ENCODE results near the gene TMEM220. TPM values are rescaled to one million over a fixed set of nuclear protein-coding genes. Genes with fewer than 3 reads are reported as not detected.

TMEM220 gene
- total RNA-seq, 1 experiment from 2014 or later: 4.0 TPM

GRCh38 chr17:10768750-10769251 is 39.0 kb upstream of the TMEM220 start (continued):
- TF ChIP-seq JAZF1 (CRISPR knock-in tag; IDR thresholded peaks at IDR 0.05): no peak

- Mint-ChIP-seq H3K27me3 (ENCODE audit: low read depth) (no peaks in the 10 kb centered on the region; the same call in 1 of the 2 replicates), H3K36me3 (peaks cover 4% of the 10 kb centered on the region; the same call in 1 of the 2 replicates), H3K27ac (no peak overlapping the region), H3K4me1 (0 out of 2 replicates have a peak, but pooled peaks cover under 1% of the 10 kb centered on the region), H3K4me3 (no peak overlapping the region), H3K9me3 (0 out of 2 replicates have a peak, but pooled peaks cover 1% of the 10 kb centered on the region)
- CTCF ChIA-PET: interaction anchor here (1.2 to 1.9 kb wide), 3 partner anchors 12 to 77 kb away, joined by 3 to 12 read pairs (median 9); no protein-coding TSS in a partner anchor
- ATAC-seq: no peak; the same call in 1 of the 2 replicates
- POLR2A ChIA-PET: interaction anchor here (0.8 kb wide), 1 partner anchor 78 kb away, joined by 4 read pairs; no protein-coding TSS in a partner anchor
- DNase-seq (ENCODE audit: low spot score): no peak
- TF ChIP-seq KAT7 (CRISPR knock-in tag; IDR thresholded peaks at IDR 0.05; ENCODE audit: borderline replicate concordance): no peak
- no peak for TF ChIP-seq TP53 (CRISPR knock-in tag; IDR thresholded peaks at IDR 0.05)
- TF ChIP-seq SMAD4 (CRISPR knock-in tag; IDR thresholded peaks at IDR 0.05): no peak
- no peak for TF ChIP-seq CBFB (CRISPR knock-in tag; IDR thresholded peaks at IDR 0.05; ENCODE audit: low read depth)
- TF ChIP-seq ZNF317 (CRISPR knock-in tag; IDR thresholded peaks at IDR 0.05; ENCODE audit: borderline replicate concordance, low read depth): no peak
- no peak for TF ChIP-seq ZSCAN18 (CRISPR knock-in tag; IDR thresholded peaks at IDR 0.05)
- TF ChIP-seq ZBTB43 (CRISPR knock-in tag; IDR thresholded peaks at IDR 0.05): no peak
- TF ChIP-seq ATF2 (CRISPR knock-in tag; IDR thresholded peaks at IDR 0.05; ENCODE audit: borderline replicate concordance, low read depth): no peak
- no peak for TF ChIP-seq IRF1 (CRISPR knock-in tag; IDR thresholded peaks at IDR 0.05)
- TF ChIP-seq TCF7 (CRISPR knock-in tag; IDR thresholded peaks at IDR 0.05; ENCODE audit: low read depth): no peak
- TF ChIP-seq E2F1 (CRISPR knock-in tag; IDR thresholded peaks at IDR 0.05): no peak
- TF ChIP-seq SMAD3 (CRISPR knock-in tag; IDR thresholded peaks at IDR 0.05; ENCODE audit: borderline replicate concordance): no peak
- no peak for TF ChIP-seq AFF4 (CRISPR knock-in tag; IDR thresholded peaks at IDR 0.05; ENCODE audit: borderline replicate concordance)
- no peak for TF ChIP-seq HMGA2 (CRISPR knock-in tag; IDR thresholded peaks at IDR 0.05)
Measured at GRCh38 chr17:10767232-10767631, 37.4 kb upstream of the TMEM220 start.
